Measurements from ENCODE around the gene PLEK. TPM values are rescaled to one million over a fixed set of nuclear protein-coding genes. Genes with fewer than 3 reads are reported as not detected.

The PLEK gene
- total and polyA plus RNA-seq, 2 donors (not counting 3 experiments of a cell fraction or from before 2014, with no cell fraction given) = 0.03 to 0.11 TPM

- POLR2A ChIA-PET = no interaction called here
- Histone ChIP-seq H3K4me2 (ENCODE audit: insufficient read depth, low read length) (no peak overlapping the region), H3K27me3 (ENCODE audit: control insufficient read depth in 2 of 2, insufficient read depth in 2 of 2, low read length in 2 of 2) (peaks cover 5 to 9% of the 10 kb centered on the region in 2 experiments), H3K27ac (ENCODE audit: insufficient read depth, low read depth, low read length) (no peak overlapping the region), H3K9me3 (replicated peaks; ENCODE audit: control insufficient read depth, insufficient read depth, low read length) (no peaks in the 10 kb centered on the region), H3K9me1 (replicated peaks; ENCODE audit: control insufficient read depth, extremely low read depth, insufficient read depth, low read length) (no peaks in the 10 kb centered on the region), H3K4me3 (replicated peaks in 1 of 3; ENCODE audit: insufficient read depth in 1 of 3, low read depth in 1 of 3, low read length in 3 of 3) (no peak overlapping the region), H2AFZ (ENCODE audit: low read depth, low read length) (no peak overlapping the region), H3K9ac (replicated peaks; ENCODE audit: extremely low read depth, insufficient read depth, low read length) (no peak overlapping the region), H3K79me2 (ENCODE audit: control insufficient read depth, insufficient read depth, low read length) (no peaks in the 10 kb centered on the region), H3K4me1 (ENCODE audit: control insufficient read depth, extremely low read depth, insufficient read depth, low read length) (no peaks in the 10 kb centered on the region), H3K36me3 (ENCODE audit: control insufficient read depth in 2 of 2, extremely low read depth in 1 of 2, insufficient read depth in 2 of 2, low read length in 2 of 2) (no peaks in the 10 kb centered on the region), H4K20me1 (replicated peaks; ENCODE audit: control insufficient read depth, extremely low read depth, insufficient read depth, low read length) (no peaks in the 10 kb centered on the region)
- intact Hi-C loops (cut with micrococcal nuclease) = no loop called here
- no peak for DNase-seq (ENCODE audit: low read depth, low spot score)
- BruUV-seq (replicated peaks) = no TSS peak
- TF ChIP-seq POLR2AphosphoS5 (IDR thresholded peaks at IDR 0.05; ENCODE audit: insufficient read depth, low read depth, low read length) = no peak
- TF ChIP-seq, protein P1, sequence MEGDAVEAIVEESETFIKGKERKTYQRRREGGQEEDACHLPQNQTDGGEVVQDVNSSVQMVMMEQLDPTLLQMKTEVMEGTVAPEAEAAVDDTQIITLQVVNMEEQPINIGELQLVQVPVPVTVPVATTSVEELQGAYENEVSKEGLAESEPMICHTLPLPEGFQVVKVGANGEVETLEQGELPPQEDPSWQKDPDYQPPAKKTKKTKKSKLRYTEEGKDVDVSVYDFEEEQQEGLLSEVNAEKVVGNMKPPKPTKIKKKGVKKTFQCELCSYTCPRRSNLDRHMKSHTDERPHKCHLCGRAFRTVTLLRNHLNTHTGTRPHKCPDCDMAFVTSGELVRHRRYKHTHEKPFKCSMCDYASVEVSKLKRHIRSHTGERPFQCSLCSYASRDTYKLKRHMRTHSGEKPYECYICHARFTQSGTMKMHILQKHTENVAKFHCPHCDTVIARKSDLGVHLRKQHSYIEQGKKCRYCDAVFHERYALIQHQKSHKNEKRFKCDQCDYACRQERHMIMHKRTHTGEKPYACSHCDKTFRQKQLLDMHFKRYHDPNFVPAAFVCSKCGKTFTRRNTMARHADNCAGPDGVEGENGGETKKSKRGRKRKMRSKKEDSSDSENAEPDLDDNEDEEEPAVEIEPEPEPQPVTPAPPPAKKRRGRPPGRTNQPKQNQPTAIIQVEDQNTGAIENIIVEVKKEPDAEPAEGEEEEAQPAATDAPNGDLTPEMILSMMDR (IDR thresholded peaks at IDR 0.05; ENCODE audit: extremely low read depth in 1 of 2, insufficient read depth in 1 of 2, low read depth in 1 of 2, low read length in 2 of 2) = no peak
- TF ChIP-seq FOS (IDR thresholded peaks at IDR 0.05; ENCODE audit: borderline replicate concordance, insufficient read depth, low read length) = no peak
- TF ChIP-seq JUN (IDR thresholded peaks at IDR 0.05; ENCODE audit: borderline replicate concordance, insufficient read depth, insufficient read length, low read depth) = no peak
- no peak for TF ChIP-seq GATA2 (IDR thresholded peaks at IDR 0.05; ENCODE audit: insufficient read depth, insufficient read length, low read depth, low read length)
- TF ChIP-seq, protein P2, sequence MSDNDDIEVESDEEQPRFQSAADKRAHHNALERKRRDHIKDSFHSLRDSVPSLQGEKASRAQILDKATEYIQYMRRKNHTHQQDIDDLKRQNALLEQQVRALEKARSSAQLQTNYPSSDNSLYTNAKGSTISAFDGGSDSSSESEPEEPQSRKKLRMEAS (IDR thresholded peaks at IDR 0.05; ENCODE audit: insufficient read depth, insufficient read length) = no peak
- no peak for TF ChIP-seq MYC (IDR thresholded peaks at IDR 0.05; ENCODE audit: low read depth, low read length)
- no peak for TF ChIP-seq POLR2A (IDR thresholded peaks at IDR 0.05; ENCODE audit: low read depth, low read length)
- TF ChIP-seq EZH2 (IDR thresholded peaks at IDR 0.05; ENCODE audit: borderline replicate concordance, low read depth, low read length, severe bottlenecking) = no peak
- dilution Hi-C loops (cut with MboI; ENCODE audit: extremely low pct_ligation_motif_present, low sequenced_read_pairs) = no loop called here
- CTCF ChIA-PET = interaction anchor here (0.6 kb wide), 1 partner anchor 75 kb away, joined by 3 read pairs; no protein-coding TSS in a partner anchor
- FAIRE-seq = no peak
These were observed 1.0 kb downstream of the PLEK start for GRCh38 chr2:68366083-68366560.
